Esophagus squamous epithelium (tissue), 5 donors: ENCODE measurements around the gene SCD5. TPM values are rescaled to one million over a fixed set of nuclear protein-coding genes. Genes with fewer than 3 reads are reported as not detected.

Experiments used
- DNase-seq: peaks from one replicate; lab custom pipeline; 2025; lab: John Stamatoyannopoulos, UW
- H3K27ac ChIP-seq, 4 donors: fragments of 200-600 bp; sonication (generic); one replicate each; pipeline ENCODE4 v1.5.1; 2016 to 2019; ENCODE audit warnings: mild to moderate bottlenecking in 1 of 4
- H3K27me3 ChIP-seq, 4 donors: fragments of 200-600 bp; sonication (generic); 1 replicate in 3 of 4; 2 replicates in 1 of 4; pipeline versions ENCODE4 v1.5.1 to v1.6.0; 2017 to 2021; ENCODE audit warnings: antibody characterized with exemption in 1 of 4
- H3K36me3 ChIP-seq, 3 donors: fragments of 200-600 bp; sonication (generic); one replicate each; pipeline ENCODE4 v1.5.1; 2016 to 2019
- H3K4me1 ChIP-seq, 3 donors: fragments of 200-600 bp; sonication (generic); one replicate each; pipeline ENCODE4 v1.5.1; 2017 to 2019
- H3K4me3 ChIP-seq, 4 donors: fragments of 200-600 bp; sonication (generic); 1 replicate in 3 of 4; 2 replicates in 1 of 4; pipeline ENCODE4 v1.5.1; 2016 to 2019; ENCODE audit warnings: mild to moderate bottlenecking in 2 of 4, moderate library complexity in 1 of 4
- H3K9me3 ChIP-seq, 3 donors: fragments of 200-600 bp; sonication (generic); one replicate each; pipeline ENCODE4 v1.5.1; 2016 to 2019
- CTCF ChIP-seq, 6 experiments: fragments of 450-650 bp in 4 of 6; fragments of 200-600 bp in 2 of 6; sonication (generic) in 2 of 6; IDR thresholded peaks; one replicate each; pipeline ENCODE4 v1.5.1; 2016 to 2019; ENCODE audit warnings: antibody characterized with exemption in 6 of 6, mild to moderate bottlenecking in 4 of 6, moderate library complexity in 4 of 6
- POLR2A ChIP-seq, 4 donors: fragments of 450-650 bp; IDR thresholded peaks; one replicate each; pipeline ENCODE4 v1.6.1; 2017; ENCODE audit warnings: antibody characterized with exemption in 4 of 4, mild to moderate bottlenecking in 4 of 4, moderate library complexity in 3 of 4
- WGBS, 2 donors: methylation state at CpG; one replicate each; pipeline ENCODE4 v1.1.5; 2018; 5-methylcytosine and 5-hydroxymethylcytosine counted together
- intact Hi-C: fragments of 100-400 bp; cut with DNase I; formaldehyde crosslinking; loops from one replicate; pipeline ENCODE4 v1.15.0; 2022
- total RNA-seq, 4 donors: library from RNA; depleted of rRNA; stranded (reverse); fragments of >200 nt; gene quantifications; one replicate each; pipeline ENCODE4 v1.1.0, GENCODE V29; 2016
- donor health status: DM: yes; HTN: yes; CAD: no.

Gene SCD5
- total RNA-seq, 4 donors from 2014 or later, result 1.2 to 6.3 (median 4.3) TPM

- WGBS, 2 donors, result 89 to 94% methylated on average over 6 of the region's 6 CpGs
- no peak for DNase-seq
- H3K27ac ChIP-seq, result no peak overlapping the region
- no peaks in the 10 kb centered on the region for H3K27me3 ChIP-seq
- no peak overlapping the region for H3K4me3 ChIP-seq
- TF ChIP-seq POLR2A (IDR thresholded peaks at IDR 0.05) (no peak), CTCF (IDR thresholded peaks at IDR 0.05) (no peak)
- no peaks in the 10 kb centered on the region for H3K9me3 ChIP-seq
- intact Hi-C loops, result no loop called here
- no peaks in the 10 kb centered on the region for H3K4me1 ChIP-seq
- no peaks in the 10 kb centered on the region for H3K36me3 ChIP-seq
Measured at GRCh38 chr4:82661181-82661992, 137.2 kb downstream of the SCD5 start.

- Histone ChIP-seq H3K36me3 (no peaks in the 10 kb centered on the region), H3K4me3 (no peak overlapping the region), H3K4me1 (no peaks in the 10 kb centered on the region), H3K27me3 (no peaks in the 10 kb centered on the region), H3K27ac (no peak overlapping the region), H3K9me3 (no peaks in the 10 kb centered on the region)
- 52 to 56% methylated on average over 3 to 4 of the region's 4 CpGs for WGBS, 2 donors
- no peak for DNase-seq
- TF ChIP-seq POLR2A (IDR thresholded peaks at IDR 0.05) (no peak), CTCF (IDR thresholded peaks at IDR 0.05) (no peak)
- intact Hi-C loops, result no loop called here
Measured at GRCh38 chr4:82652062-82652461, 146.5 kb downstream of the SCD5 start.

- H3K27me3 ChIP-seq, result no peaks in the 10 kb centered on the region
- intact Hi-C loops, result no loop called here
- no peak overlapping the region for H3K4me3 ChIP-seq
- H3K36me3 ChIP-seq, result no peaks in the 10 kb centered on the region
- H3K27ac ChIP-seq, result no peak overlapping the region
- no peak for DNase-seq
- TF ChIP-seq CTCF (IDR thresholded peaks at IDR 0.05), result no peak
- no peak for TF ChIP-seq POLR2A (IDR thresholded peaks at IDR 0.05)
- H3K4me1 ChIP-seq, result no peaks in the 10 kb centered on the region
- no peaks in the 10 kb centered on the region for H3K9me3 ChIP-seq
Measured at GRCh38 chr4:82650868-82651267, 147.7 kb downstream of the SCD5 start.

- 44 to 65% methylated on average over 3 of the region's 3 CpGs for WGBS, 2 donors
Measured at GRCh38 chr4:82648356-82648755, 150.2 kb downstream of the SCD5 start.

More at GRCh38 chr4:82648356-82648755, 150.2 kb downstream of the SCD5 start:
- no peak overlapping the region for H3K27ac ChIP-seq
- no peak for DNase-seq
- TF ChIP-seq POLR2A (IDR thresholded peaks at IDR 0.05), result no peak
- no peak for TF ChIP-seq CTCF (IDR thresholded peaks at IDR 0.05)
- H3K4me1 ChIP-seq, result no peaks in the 10 kb centered on the region
- intact Hi-C loops, result no loop called here
- H3K9me3 ChIP-seq, result no peaks in the 10 kb centered on the region
- no peaks in the 10 kb centered on the region for H3K27me3 ChIP-seq
- H3K36me3 ChIP-seq, result no peaks in the 10 kb centered on the region
- no peak overlapping the region for H3K4me3 ChIP-seq
